Trophoblast cell (in vitro differentiated cells and primary cell): ENCODE measurements around the gene DYNC1H1.

ENCODE experiments used
- DNase-seq, 2 donors: peaks; one replicate each; pipeline ENCODE4 v3.0.0-alpha.2; 2016
- H2AFZ ChIP-seq: 2 replicates; pipeline ENCODE4 v1.6.1; 2013; ENCODE audit warnings: low read length, moderate library complexity, mild to moderate bottlenecking; ENCODE audit not compliant: insufficient read depth, poor library complexity
- H2AK5ac ChIP-seq: 2 replicates; pipeline ENCODE4 v1.6.1; 2013; ENCODE audit warnings: mild to moderate bottlenecking, low read length
- H2BK120ac ChIP-seq: 2 replicates; pipeline ENCODE4 v1.6.1; 2013; ENCODE audit warnings: low read length, mild to moderate bottlenecking, moderate library complexity; ENCODE audit not compliant: insufficient read depth, poor library complexity
- H2BK12ac ChIP-seq: 2 replicates; pipeline ENCODE4 v1.6.1; 2013; ENCODE audit warnings: mild to moderate bottlenecking, low read length, moderate library complexity
- H2BK5ac ChIP-seq: 2 replicates; pipeline ENCODE4 v1.6.1; 2013; ENCODE audit warnings: low read length, low read depth, moderate library complexity, mild to moderate bottlenecking; ENCODE audit not compliant: poor library complexity
- H3K14ac ChIP-seq: 2 replicates; pipeline ENCODE4 v1.6.1; 2013; ENCODE audit warnings: mild to moderate bottlenecking, low read length
- H3K18ac ChIP-seq: 2 replicates; pipeline ENCODE4 v1.6.1; 2013; ENCODE audit warnings: mild to moderate bottlenecking, low read length
- H3K23ac ChIP-seq: 2 replicates; pipeline ENCODE4 v1.6.1; 2013; ENCODE audit warnings: low read length
- H3K27ac ChIP-seq: 2 replicates; pipeline ENCODE4 v1.5.1; 2013; ENCODE audit warnings: low read depth, mild to moderate bottlenecking, inconsistent platforms, low read length, moderate library complexity
- H3K27me3 ChIP-seq: 2 replicates; pipeline ENCODE4 v1.6.1; 2013; ENCODE audit warnings: inconsistent platforms, mild to moderate bottlenecking, low read length, moderate library complexity; ENCODE audit not compliant: insufficient read depth
- H3K36me3 ChIP-seq, 2 experiments: 1 replicate in 1 of 2; 2 replicates in 1 of 2; pipeline ENCODE4 v1.6.1; 2013; ENCODE audit warnings: low read length in 2 of 2, mild to moderate bottlenecking in 2 of 2, moderate library complexity in 1 of 2; ENCODE audit not compliant: insufficient read depth in 2 of 2, control insufficient read depth in 1 of 2
- H3K4ac ChIP-seq: 2 replicates; pipeline ENCODE4 v1.6.1; 2013; ENCODE audit warnings: low read depth, mild to moderate bottlenecking, low read length, moderate library complexity
- H3K4me1 ChIP-seq, 2 experiments: 1 replicate in 1 of 2; 2 replicates in 1 of 2; pipeline ENCODE4 v1.6.1; 2013; ENCODE audit warnings: low read length in 2 of 2, mild to moderate bottlenecking in 2 of 2, moderate library complexity in 1 of 2; ENCODE audit not compliant: insufficient read depth in 2 of 2, control insufficient read depth in 1 of 2
- H3K4me2 ChIP-seq: 2 replicates; pipeline ENCODE4 v1.6.1; 2013; ENCODE audit warnings: inconsistent platforms, mild to moderate bottlenecking, low read length, moderate library complexity
- H3K4me3 ChIP-seq: 2 replicates; pipeline ENCODE4 v1.5.1; 2013; ENCODE audit warnings: mild to moderate bottlenecking, low read depth, low read length, inconsistent platforms
- H3K79me1 ChIP-seq: one replicate; pipeline ENCODE4 v1.6.1; 2013; ENCODE audit warnings: low read length
- H3K79me2 ChIP-seq: 2 replicates; pipeline ENCODE4 v1.6.1; 2013; ENCODE audit warnings: low read length, mild to moderate bottlenecking; ENCODE audit not compliant: control insufficient read depth, insufficient read depth, poor library complexity
- H3K9ac ChIP-seq: 2 replicates; pipeline ENCODE4 v1.6.1; 2013; ENCODE audit warnings: mild to moderate bottlenecking, low read length
- H3K9me3 ChIP-seq: 2 replicates; pipeline ENCODE4 v1.6.1; 2013; ENCODE audit warnings: low read depth, mild to moderate bottlenecking, control low read depth, inconsistent platforms, low read length; ENCODE audit not compliant: insufficient read depth
- H4K12ac ChIP-seq: 2 replicates; pipeline ENCODE4 v1.6.1; 2013; ENCODE audit warnings: low read depth, mild to moderate bottlenecking, low read length, moderate library complexity
- H4K8ac ChIP-seq: 2 replicates; pipeline ENCODE4 v1.6.1; 2013; ENCODE audit warnings: low read depth, mild to moderate bottlenecking, low read length, moderate library complexity
- H4K91ac ChIP-seq: one replicate; pipeline ENCODE4 v1.6.1; 2013; ENCODE audit warnings: low read depth, mild to moderate bottlenecking, low read length, moderate library complexity
- WGBS: extraction: QIAGEN DNeasy Blood & Tissue Kit; methylation state at CpG from one replicate; pipeline ENCODE4 v1.1.7; 2013; ENCODE audit warnings: missing lambda C conversion rate; ENCODE audit not compliant: insufficient read length, insufficient coverage; ENCODE audit errors: extremely low coverage; 5-methylcytosine and 5-hydroxymethylcytosine counted together

Gene DYNC1H1

GRCh38 chr14:101992708-101993107 is 28.3 kb downstream of the DYNC1H1 start:
- no peaks in the 10 kb centered on the region for H3K79me1 ChIP-seq
- H2AFZ ChIP-seq: no peak overlapping the region
- no peak overlapping the region for H4K91ac ChIP-seq
- H3K27ac ChIP-seq: no peak overlapping the region
- H2BK12ac ChIP-seq: no peak overlapping the region
- no peak overlapping the region for H2AK5ac ChIP-seq
- H3K4me3 ChIP-seq: no peak overlapping the region
- H3K4me2 ChIP-seq: no peak overlapping the region
- WGBS: no CpG with 5 or more reads among the region's 7 CpGs
- no peak for DNase-seq
- no peak overlapping the region for H3K23ac ChIP-seq
- H2BK5ac ChIP-seq: no peak overlapping the region
- H3K79me2 ChIP-seq: no peaks in the 10 kb centered on the region
- H4K8ac ChIP-seq: no peak overlapping the region
- no peak overlapping the region for H3K9ac ChIP-seq
- H3K14ac ChIP-seq: no peak overlapping the region
- no peak overlapping the region for H2BK120ac ChIP-seq
- no peak overlapping the region for H4K12ac ChIP-seq
- H3K4ac ChIP-seq: no peak overlapping the region
- peaks cover 57 to 77% of the 10 kb centered on the region in 2 experiments for H3K36me3 ChIP-seq
- H3K18ac ChIP-seq: no peak overlapping the region
- no peaks in the 10 kb centered on the region for H3K4me1 ChIP-seq
- no peaks in the 10 kb centered on the region for H3K27me3 ChIP-seq
- H3K9me3 ChIP-seq: no peaks in the 10 kb centered on the region

DNA sequence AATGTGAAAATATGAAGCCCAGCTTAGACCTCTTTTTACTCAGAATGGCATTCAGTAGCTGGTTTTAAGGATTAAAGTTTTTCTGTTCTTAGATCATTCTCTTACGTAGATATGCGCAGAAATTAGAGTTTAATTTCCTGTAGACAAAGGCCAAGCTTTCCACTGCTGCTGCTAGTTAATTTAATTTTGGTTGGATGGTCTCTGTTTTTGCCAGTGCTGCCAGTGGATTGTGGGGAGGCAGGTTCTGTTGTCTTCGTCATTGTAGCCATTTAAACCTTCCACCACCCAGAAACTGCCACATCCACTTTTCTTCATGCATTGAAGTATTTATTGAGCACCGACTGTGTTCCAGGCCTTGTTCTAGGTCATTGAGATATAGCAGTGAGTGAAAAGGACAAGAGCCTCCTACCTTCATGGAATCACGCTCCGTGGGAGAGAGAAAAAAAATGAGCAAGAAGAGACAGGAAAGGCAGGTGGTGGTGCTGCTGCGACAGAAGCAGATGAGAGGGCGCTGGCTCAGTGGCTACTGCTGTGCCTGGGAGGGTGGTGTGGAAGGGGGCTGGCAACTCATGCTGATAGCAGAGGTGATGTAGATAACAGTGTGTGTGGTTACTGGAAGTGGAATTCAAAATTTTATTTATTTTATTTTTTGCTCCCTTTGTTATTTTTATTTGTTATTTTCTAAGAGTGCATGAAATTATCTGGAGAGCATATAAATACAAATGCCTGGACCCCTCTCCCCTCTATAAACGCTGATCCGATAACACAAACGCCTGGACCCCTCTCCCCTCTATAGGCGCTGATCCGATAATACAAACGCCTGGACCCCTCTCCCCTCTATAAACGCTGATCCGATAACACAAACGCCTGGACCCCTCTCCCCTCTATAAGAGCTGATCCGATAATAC is 33.3 kb downstream of the DYNC1H1 start:
- Histone ChIP-seq H3K27ac (no peak overlapping the region), H3K4ac (no peak overlapping the region), H2BK120ac (no peak overlapping the region), H3K36me3 (peaks cover 61 to 80% of the 10 kb centered on the region in 2 experiments), H2AK5ac (no peak overlapping the region), H4K91ac (no peak overlapping the region), H3K14ac (no peak overlapping the region), H3K9me3 (peaks cover 2% of the 10 kb centered on the region), H3K79me1 (no peaks in the 10 kb centered on the region), H3K27me3 (no peaks in the 10 kb centered on the region), H3K18ac (no peak overlapping the region), H2BK12ac (no peak overlapping the region), H3K23ac (no peak overlapping the region), H2BK5ac (no peak overlapping the region), H3K79me2 (no peaks in the 10 kb centered on the region), H3K9ac (no peak overlapping the region), H3K4me1 (no peaks in the 10 kb centered on the region), H3K4me3 (no peak overlapping the region), H4K8ac (no peak overlapping the region), H3K4me2 (no peak overlapping the region), H2AFZ (no peak overlapping the region), H4K12ac (no peak overlapping the region)
- no peak for DNase-seq
- WGBS: no CpG with 5 or more reads among the region's 18 CpGs

DNA sequence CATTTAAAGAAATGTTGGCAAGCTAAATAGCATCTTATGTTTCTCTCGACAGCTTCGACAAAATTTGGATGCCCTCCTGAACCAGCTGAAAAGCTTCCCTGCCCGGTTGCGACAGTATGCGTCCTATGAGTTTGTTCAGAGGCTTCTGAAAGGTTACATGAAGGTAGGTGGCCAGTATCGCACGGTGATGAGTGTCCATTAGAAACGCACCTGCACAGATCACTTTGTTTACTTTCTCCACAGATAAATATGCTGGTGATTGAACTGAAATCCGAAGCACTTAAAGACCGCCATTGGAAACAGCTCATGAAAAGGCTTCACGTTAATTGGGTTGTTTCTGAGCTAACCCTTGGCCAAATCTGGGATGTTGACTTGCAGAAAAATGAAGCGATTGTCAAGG is 36.5 kb downstream of the DYNC1H1 start:
- no peak overlapping the region for H2BK5ac ChIP-seq
- no peak overlapping the region for H2AK5ac ChIP-seq
- H3K9ac ChIP-seq: no peak overlapping the region
- H3K4me3 ChIP-seq: no peak overlapping the region
- no peaks in the 10 kb centered on the region for H3K27me3 ChIP-seq
- no peaks in the 10 kb centered on the region for H3K4me1 ChIP-seq
- DNase-seq: no peak
- no peak overlapping the region for H2AFZ ChIP-seq
- no peak overlapping the region for H4K91ac ChIP-seq
- no peak overlapping the region for H2BK12ac ChIP-seq
- no peak overlapping the region for H3K18ac ChIP-seq
- no peak overlapping the region for H3K23ac ChIP-seq
- no peaks in the 10 kb centered on the region for H3K79me1 ChIP-seq
- H3K27ac ChIP-seq: no peak overlapping the region
- H3K36me3 ChIP-seq: peaks cover 58 to 78% of the 10 kb centered on the region in 2 experiments
- H2BK120ac ChIP-seq: no peak overlapping the region
- H4K12ac ChIP-seq: no peak overlapping the region
- H3K79me2 ChIP-seq: no peaks in the 10 kb centered on the region
- H3K4me2 ChIP-seq: no peak overlapping the region
- H3K4ac ChIP-seq: no peak overlapping the region
- H3K14ac ChIP-seq: no peak overlapping the region
- no peak overlapping the region for H4K8ac ChIP-seq
- no CpG with 5 or more reads among the region's 12 CpGs for WGBS
- H3K9me3 ChIP-seq: peaks cover 2% of the 10 kb centered on the region

DNA sequence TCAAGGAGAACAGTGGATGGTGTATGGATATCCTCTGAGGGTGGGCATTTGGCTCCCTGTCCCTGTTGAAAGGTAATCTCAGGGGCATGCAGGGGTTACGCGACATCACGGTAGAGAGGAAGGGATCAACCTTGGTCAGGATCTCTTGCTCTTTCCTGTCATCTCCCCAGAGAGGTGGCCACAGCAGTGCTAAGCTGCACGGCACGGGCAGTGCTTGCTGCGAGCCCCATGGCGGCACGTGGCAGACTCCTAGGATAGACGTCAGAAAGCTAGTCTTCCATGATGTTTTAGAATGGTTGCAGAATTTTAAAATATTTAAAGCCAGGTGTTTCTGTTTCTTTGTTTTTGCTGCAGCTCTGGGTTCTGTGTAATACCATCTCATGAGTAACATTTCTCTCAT is 41.0 kb downstream of the DYNC1H1 start:
- H3K36me3 ChIP-seq: peaks cover 57 to 82% of the 10 kb centered on the region in 2 experiments
- no CpG with 5 or more reads among the region's 9 CpGs for WGBS

More for the DNA sequence above, 41.0 kb downstream of the DYNC1H1 start:
- H3K4me3 ChIP-seq: no peak overlapping the region
- no peak overlapping the region for H3K9ac ChIP-seq
- H4K8ac ChIP-seq: no peak overlapping the region
- DNase-seq: no peak
- H4K91ac ChIP-seq: no peak overlapping the region
- no peaks in the 10 kb centered on the region for H3K27me3 ChIP-seq
- no peak overlapping the region for H2AFZ ChIP-seq
- no peak overlapping the region for H2BK12ac ChIP-seq
- H4K12ac ChIP-seq: no peak overlapping the region
- no peak overlapping the region for H3K4me2 ChIP-seq
- H3K14ac ChIP-seq: no peak overlapping the region
- H3K18ac ChIP-seq: no peak overlapping the region
- H3K79me1 ChIP-seq: no peaks in the 10 kb centered on the region
- H3K4me1 ChIP-seq: no peaks in the 10 kb centered on the region
- no peak overlapping the region for H3K23ac ChIP-seq
- H2AK5ac ChIP-seq: no peak overlapping the region
- H3K79me2 ChIP-seq: no peaks in the 10 kb centered on the region
- H2BK5ac ChIP-seq: no peak overlapping the region
- H3K4ac ChIP-seq: no peak overlapping the region
- no peak overlapping the region for H2BK120ac ChIP-seq
- H3K27ac ChIP-seq: no peak overlapping the region
- peaks cover 2% of the 10 kb centered on the region for H3K9me3 ChIP-seq
